ENCODE data around the gene VAV2.
"Not testable (repeated sequence)": the region's sequence is repeated elsewhere in the genome, so short reads cannot be mapped to it uniquely, and the experiment has no call there.

Gene VAV2

DNA sequence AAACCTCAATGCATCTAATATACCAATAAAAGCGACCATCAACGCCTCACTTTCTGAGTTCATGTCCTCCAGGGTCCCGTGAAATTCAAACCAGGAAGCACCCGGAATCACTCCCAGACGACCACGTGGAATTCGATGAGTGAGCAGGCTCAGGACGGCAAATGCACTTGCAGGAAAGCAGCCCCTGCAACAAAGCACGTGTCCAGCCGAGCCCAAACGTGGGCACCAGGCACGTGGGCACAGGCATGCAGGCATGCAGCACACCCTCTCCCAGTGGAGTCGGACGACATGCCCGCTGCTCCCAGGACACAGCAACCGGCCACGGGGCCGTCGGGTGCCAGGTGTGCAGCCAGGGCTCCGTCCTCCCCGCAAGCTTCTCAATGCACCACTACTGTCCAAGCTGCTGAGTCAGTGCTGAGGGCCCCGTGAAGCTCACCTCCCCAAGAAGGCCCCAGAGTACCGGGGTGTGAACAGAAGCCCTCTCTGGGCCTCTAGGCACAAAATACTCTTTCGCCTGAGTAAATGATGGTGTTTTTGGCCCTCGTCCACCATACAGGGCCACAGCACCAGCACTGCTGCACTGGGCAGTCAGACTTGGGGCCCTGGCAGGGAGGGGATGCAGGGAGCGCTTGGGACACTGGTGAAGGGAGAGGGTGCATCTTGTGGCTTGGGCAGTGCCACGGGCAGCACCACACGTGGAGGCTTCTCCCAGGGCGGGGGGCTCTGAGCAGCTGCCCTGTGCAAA, 87.6 kb downstream of the VAV2 start:
- no peak for DNase-seq (ENCODE audit: insufficient read length, low spot score)
- FAIRE-seq: no peak

DNA sequence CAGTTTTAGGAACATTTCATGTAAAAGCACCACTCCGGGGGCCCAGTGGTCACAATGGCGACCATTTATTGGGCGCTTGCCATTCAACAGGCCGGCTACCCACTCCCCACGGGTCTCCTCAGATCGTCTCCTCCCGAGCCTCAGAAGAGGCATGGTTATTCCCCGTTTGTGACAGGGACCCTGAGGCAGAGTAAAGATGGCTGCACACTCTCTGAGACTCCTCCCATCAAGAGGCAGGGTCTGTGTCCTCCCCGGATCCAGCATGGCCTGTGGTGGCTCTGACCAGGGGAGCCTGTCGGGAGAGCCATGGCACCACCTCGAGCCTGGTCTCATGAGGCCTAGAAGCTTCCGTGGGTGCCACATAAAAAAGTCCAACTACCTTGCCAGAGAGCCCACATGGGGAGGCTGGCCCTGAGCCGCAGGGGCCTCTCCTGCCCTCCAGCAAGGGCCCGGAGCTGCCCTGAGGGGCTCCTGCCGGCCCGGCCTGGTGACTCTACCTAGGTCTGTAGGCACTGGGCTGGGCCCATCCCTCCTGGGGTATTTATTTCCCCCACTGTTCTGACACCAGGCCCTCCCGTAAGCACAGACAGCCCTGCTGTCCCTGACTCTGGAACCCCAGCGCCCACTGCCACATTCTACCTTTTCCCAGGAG, 90.8 kb downstream of the VAV2 start:
- FAIRE-seq: peak; percentile 58
- peak; percentile 34 for DNase-seq (ENCODE audit: insufficient read length, low spot score)

DNA sequence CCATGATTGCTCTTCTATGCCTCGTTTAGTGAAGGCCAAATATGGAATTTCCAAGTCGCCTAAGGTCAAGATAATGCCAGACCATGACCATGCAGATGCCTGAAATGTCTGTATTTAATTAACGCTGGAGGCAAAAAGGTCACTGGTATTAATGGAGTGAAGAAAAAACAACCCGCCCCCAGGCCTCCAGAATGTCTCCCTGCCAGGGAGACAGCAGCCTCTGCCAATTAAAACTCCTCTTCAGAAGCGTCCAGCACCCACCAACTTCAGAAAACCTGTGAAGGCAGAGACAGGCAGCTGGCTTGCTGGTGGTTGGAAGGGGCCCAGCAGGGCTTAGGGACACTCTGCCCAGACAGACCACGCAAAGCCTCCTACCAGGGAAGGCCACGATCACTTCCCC, 94.4 kb downstream of the VAV2 start:
- no peak for DNase-seq (ENCODE audit: insufficient read length, low spot score)
- no peak for FAIRE-seq

DNA sequence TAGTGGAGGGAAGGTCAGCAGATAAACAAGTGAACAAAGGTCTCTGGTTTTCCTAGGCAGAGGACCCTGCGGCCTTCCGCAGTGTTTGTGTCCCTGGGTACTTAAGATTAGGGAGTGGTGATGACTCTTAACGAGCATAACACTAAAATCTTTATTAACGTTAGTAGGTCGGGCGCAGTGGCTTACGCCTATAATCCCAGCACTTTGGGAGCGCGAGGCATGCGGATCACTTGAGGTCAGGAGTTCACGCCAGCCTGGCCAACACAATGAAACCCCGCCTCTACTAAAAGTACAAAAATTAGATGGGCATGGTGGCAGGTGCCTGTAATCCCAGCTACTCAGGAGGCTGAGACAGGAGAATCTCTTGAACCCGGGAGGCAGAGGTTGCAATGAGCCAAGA, 96.1 kb downstream of the VAV2 start:
- not testable (repeated sequence) for DNase-seq (ENCODE audit: insufficient read length, low spot score)

DNA sequence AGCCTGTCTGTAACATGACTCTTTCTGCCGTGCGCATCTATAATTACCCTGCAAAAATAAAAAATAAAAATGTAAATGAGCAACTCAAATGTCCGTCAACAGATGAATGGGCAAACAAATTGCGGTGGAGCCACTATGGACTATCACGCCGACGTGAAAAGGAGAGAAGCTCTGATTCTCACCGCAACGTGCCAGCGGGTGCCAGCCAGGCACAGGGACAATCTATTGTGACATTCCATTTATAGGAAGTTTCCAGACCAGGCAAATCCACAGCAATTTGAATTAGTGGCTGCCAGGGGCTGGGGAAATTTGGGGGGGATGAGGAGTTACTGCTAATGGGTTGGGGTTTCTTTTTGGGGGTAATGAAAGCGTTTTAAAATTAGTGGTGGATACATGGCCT, 96.8 kb downstream of the VAV2 start:
- FAIRE-seq (no peak), DNase-seq (ENCODE audit: insufficient read length, low spot score) (no peak)

More for the DNA sequence above, 96.1 kb downstream of the VAV2 start:
- not testable (repeated sequence) for FAIRE-seq

DNA sequence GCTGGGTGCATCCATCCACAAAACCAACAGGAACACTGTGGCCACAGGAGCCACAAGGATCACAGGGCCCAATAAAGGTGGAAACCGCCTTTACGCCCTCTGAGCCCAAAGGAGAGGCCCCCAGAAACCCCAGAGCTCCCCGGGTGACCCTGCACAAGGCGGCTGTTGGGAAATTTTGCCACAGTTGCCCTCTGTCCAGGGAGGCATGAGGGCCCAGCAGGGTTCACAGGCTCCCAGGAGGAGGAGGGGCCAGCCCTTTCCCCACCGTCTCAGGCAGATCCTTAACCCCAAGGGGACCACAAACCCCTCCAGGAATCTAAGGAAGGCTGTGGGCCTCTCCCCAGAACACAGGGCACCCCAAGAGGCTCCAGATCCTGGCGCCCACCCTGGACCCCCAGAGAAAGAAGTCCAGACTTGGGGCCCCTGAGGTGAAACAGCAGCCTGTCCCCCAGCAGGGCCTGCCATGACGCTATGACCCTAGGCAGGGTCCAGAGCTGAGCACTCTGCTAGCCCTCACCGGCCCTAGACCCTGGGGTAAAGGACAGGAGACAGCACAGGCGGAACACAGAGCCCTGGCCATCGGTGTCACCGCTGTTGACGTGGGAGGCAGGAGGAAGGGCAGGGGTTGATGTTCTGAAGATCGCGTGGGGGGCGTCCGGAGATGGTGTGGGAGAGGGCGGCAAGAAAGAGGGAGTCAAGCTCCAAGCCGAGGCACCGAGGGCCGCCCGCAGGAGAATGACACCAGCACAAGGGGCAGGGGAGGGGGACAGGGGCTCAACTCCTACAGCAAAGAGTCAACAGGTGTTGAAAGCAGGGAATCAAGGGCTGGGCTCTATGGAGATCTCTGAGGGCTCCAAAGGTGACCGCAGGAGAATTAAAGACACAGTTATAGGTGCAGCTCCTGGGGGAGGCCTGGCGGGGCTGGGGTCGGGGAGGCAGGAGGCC, 97.5 kb downstream of the VAV2 start:
- FAIRE-seq (no peak), DNase-seq (ENCODE audit: insufficient read length, low spot score) (no peak)

DNA sequence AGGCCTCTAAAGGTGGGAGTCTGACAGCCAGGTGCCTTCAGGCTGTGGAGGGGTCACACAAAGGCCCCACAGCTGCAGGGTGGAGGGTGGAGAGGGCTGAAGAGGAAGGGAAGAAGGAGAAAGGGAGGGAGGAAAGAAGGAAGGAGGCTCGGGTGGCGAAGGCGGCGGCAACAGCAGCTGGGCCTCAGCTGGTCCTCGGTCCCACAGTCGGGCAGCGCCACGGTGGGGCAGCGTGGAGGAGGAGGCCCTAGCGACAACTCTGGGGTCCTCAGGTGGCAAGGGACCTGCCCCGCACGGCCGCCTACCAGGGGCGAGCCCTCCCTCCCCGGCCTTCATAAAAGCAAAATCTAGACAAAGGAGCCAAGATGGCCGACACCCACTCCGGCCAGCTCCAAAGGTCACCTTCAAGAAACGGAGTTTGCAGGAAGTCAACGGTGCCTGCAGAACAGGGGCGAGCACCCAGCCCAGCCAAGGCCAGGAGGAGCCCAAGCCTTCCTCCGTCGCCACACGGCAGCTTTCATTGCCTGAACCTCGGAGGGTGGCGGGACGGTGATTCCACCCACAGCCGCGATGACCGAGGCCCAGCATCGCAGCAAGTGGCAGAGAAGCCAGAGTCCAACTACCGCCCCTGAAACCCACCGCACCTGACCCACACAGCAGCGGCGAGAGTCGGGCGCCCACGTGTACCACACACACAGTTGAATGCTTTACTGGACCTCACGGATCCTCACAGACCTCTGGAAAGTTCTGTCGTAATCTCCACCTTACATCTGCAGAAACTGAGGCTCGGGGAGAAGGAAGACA, 98.7 kb downstream of the VAV2 start:
- FAIRE-seq (no peak), DNase-seq (ENCODE audit: insufficient read length, low spot score) (no peak)

DNA sequence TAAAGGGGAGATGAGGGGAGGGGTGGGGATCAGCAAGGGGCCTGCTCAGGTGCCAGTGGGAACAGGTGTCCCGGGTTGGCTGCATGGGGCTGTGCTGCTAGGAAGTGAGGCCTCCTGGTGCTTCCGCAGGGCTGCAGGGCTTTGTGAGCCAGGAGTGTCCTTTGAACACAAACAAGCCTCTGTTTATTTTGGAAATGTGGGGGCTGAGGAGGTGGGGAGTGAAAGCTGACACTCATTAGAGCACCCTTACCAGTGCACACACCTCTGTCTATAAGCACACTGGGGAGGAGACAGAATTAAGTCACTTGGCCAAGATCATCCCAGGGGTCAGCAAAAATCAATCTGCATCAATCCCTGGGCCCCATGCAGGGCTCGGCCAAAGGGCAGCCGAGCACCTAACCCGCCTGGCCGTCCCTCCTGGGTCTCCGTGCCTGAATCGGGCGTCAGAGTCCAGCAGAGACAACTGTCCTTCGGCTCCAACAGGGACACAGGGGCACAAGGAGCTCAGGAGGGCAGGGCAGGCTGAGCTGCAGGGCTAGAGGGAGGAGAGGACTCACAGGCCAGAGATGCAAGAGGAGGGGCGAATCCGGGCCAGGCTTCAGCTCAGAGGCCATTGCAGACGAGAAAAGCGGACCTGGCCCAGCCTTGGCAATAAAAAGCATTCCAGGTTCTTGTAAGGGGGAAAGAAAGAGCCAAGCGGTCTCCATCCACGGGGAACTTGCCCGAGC, 99.8 kb downstream of the VAV2 start:
- FAIRE-seq: no peak
- no peak for DNase-seq (ENCODE audit: insufficient read length, low spot score)

DNA sequence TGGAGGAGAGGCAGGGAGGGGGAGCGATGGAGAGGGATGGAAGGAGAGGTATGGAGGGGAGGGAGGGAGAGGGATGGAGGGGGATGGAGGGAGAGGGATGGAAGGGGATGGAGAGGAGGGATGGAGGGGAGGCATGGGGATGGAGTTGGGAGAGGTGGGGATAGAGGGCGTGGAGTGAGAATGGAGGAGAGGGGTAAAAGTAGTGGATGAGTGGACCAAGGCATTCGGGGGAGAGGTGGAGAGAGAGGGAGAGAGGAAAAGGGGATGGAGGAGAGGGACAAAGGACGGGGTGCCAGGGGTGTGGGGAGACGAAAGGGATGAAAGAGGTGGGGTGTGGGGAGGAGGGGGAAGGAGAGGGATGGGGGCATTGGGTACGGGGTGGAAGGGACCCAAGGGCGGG, 100.4 kb downstream of the VAV2 start:
- FAIRE-seq: no peak

DNA sequence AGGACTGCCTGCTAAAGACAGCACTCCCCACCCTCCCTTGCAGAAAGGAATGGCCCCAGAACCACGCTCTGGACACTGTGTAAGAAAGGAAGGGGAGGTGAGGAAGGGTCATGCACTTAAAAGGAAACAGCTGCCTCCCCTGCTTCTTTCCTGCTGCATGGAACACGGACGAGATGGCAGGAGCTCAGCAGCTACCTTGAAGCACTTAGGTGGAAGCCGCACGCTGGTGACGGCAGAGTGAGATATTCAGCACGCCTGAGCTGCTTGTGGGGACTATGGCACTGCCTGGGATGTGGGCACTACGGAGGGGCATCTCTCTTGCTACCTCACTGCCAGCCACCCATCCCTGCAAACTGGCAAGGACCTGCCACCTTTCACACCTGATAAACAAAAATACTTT, 101.5 kb downstream of the VAV2 start:
- no peak for FAIRE-seq
- DNase-seq (ENCODE audit: insufficient read length, low spot score): no peak

More for the DNA sequence above, 100.4 kb downstream of the VAV2 start:
- no peak for DNase-seq (ENCODE audit: insufficient read length, low spot score)

DNA sequence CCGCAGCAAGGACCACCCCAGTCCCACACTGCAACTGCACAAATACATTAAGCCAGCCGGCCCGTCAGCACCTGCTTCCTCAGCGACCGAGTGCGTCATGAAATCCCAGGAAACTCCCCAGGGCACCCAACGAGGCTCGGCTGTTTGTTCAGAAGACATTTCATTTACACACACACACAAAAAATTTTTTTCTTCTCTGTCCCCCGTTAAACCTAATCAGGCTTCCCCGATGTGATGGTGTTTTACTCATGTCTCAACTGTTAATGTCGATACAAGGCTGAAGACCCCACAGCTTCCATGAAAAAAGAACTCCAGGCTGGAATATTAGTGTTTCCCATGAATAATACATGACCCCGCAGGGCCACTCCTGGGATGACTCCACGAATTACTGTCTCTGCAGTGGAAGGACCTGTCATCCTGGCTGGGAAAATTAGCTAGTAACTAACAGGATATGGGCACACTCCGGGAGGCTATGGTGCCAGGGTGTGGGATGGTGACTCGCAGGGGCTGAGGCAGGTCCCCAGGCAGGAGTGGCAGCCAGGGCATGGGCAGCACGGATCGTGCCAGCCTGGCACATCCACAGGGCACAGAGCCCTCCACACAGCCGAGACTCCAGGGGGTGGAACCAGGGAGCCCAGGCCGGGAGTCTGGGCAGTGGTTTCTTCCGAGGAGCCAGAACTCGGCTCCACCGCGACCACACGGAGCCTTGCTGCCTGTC, 102.4 kb downstream of the VAV2 start:
- DNase-seq (ENCODE audit: insufficient read length, low spot score): no peak
- no peak for FAIRE-seq

DNA sequence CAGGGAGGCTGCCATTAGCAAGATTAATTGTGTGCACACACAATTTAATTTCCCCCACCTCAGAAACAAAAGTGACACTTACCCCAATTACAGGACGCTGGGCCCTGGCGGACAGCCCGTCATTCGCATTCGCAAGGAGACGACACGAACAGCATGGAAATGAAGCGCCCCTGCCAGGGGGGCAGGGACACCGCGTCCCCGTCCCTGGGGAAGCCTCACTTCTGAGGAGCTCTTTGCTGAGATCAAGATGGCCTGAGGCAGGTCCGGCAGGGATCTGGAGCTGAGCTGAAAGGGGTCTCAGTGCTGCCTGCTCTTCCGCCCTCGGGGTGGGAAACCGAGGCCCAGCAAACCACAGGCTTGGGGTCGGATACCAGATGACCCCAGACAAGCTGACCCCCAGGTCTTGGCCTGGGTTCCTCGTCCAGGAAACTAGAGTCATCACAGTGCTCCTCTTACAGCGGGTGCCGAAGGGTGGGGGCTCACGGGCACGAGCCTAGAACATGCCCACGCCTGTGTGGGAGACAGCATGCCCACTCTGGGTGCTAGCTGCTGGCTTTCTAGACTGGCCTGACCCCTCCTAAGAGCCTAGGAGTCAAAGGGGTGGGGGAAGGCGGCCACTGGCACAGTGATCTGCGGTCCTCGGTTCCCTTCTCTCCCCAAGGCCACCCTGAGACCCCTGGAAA, 103.2 kb downstream of the VAV2 start:
- no peak for FAIRE-seq
- no peak for DNase-seq (ENCODE audit: insufficient read length, low spot score)

DNA sequence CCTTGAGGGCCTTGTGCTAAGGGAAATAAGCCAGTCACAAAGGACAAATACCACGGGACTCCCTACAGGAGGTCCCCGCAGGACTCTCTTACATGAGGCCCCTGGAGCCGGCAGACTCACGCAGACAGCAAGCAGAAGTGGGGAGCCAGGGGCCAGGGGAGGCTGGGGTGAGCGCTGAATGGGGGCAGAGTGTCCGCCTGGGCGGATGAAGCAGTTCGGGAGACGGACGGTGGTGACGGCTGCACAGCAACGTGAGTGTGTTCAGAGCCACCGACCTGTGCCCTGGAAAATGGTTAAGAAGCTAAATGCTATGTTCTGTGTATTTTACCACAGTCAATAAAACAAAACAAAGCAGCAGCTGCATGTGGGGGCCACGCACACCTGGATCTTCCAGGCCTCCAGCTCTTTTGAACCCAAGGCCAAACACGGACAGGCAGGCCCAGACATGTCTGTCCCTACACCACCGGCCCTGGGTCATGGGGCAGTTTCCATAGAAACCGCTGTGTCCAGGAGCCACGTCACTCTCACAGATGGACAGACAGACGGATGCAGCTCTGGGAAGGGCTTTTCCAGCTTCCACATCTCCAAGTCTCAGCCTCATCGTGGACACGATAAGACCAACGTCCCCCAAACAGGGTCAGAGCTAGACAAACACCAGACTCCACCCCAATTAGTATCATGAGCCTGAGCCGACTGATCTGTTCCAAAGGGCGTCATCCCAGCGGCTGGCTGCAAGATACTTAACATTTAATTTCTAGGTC, 103.9 kb downstream of the VAV2 start:
- no peak for FAIRE-seq
- no peak for DNase-seq (ENCODE audit: insufficient read length, low spot score)

DNA sequence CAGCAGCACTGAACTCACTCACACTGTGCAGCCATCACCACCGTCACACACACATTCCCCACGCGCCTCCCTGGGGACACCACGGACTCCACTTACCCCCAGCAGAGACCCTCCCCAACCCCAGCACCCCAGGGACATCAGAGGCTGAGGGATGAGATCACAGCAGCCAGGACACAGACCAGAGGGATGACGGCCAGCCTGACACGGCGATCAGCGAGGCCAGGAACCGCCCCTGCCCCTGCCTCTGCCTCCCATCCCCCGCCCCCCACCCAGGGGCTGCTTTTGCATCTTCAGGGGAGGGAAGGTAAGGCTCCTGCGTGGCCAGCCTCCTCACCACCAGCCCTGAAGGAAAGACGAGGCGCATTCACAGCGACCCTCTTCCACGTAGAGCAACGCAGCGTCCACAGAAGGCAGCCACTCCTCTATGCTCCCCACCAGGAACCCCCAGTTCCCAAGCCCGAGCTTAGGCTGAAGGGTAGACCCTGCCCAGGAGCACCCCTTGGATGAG, 104.5 kb downstream of the VAV2 start:
- DNase-seq (ENCODE audit: insufficient read length, low spot score): no peak
- no peak for FAIRE-seq

DNA sequence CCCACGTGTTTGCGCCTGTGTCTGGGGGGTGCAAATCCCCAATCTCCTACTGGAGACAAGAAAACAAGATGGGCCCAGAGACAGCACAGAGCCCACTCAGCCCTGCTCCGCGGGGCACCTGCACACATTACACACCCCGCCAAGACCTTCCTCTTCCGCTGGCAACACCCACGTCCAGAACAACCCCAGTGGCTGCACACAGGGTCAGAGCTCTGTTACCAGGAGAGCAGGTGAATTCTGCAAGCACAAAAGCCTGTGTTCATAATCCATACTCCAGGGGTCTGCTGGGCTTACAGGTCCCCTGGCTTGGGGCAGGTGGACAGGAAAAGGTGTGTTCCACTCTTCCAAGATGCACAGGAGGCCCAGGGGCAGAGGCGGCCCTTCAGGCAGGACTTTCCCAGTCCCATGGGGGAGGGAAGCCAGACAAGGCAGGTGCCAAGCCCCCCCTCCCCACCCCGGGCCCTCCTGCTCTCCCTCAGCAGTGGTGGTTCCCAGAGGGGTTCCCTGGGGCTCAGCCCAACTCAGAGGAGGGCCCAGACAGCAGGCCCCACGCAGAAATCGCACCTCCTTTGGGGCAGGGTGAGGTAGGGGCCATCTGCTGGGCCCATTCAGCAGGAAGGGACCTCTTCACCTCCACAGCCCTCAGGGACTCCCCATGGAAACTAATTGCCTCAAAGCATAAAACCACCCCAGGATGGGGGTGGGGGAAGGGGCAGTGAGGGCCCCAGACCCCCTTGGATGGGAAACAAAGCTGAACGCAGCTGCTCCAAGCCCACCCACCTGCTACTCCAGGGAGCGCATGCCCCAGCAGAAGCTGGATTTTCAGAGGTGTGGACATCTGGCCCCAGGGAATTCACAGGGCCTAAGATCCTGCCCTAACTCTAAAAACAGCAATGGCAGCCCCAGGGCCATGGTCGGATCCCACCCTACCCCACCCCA, 105.3 kb downstream of the VAV2 start:
- no peak for DNase-seq (ENCODE audit: insufficient read length, low spot score)
- FAIRE-seq: no peak

DNA sequence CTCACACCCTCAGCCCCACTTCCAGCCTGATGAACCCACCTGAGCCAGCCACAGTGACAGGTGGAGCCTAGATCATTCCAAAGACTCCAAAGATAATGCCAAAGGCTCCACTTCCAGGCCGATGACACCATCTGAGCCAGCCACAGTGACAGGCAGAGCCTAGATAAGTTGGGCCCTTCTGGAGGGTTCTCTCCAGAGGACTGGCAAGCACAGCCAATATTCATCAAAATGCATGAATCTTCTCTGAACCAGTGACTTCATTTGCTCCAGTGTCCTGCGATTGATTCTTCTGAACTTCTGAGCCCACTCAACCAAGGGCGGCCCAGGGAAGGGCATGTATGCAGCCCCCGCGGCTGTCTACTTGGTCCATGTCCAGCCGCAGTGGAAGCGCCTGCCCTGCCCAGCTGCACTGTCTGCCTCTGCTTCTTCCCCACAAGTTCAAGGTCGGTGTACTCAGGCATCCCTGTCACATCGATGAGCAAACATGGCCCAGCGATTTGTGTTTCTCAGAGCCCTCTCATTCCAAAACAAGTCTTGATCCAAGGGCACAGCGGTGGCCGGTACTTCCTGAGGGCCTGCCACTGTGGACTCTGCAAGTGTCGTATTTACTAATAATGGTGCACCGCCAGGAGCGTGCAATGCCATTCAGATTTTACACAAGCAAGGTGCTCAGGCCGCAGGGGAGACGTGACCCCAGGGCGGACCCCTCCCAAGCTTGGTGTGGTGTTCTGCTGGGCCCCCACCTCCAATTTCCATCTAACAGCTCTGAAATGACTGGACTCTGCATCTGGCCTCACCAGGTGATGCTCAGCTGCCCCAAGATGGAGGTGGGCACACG, 107.0 kb downstream of the VAV2 start:
- no peak for FAIRE-seq
- DNase-seq (ENCODE audit: insufficient read length, low spot score): no peak

All from GM19239 (cell line).